PFSK-1 (cell line): ENCODE data around the gene SUFU.

ENCODE experiments used
- FOXP2 ChIP-seq: optimal IDR thresholded peaks from 2 replicates; pipeline ENCODE3; 2011; ENCODE audit warnings: borderline replicate concordance, control low read depth, inconsistent platforms; ENCODE audit not compliant: insufficient read depth; ENCODE audit errors: extremely low read length, extremely low read depth
- POLR2AphosphoS5 ChIP-seq: IDR thresholded peaks from 2 replicates; pipeline ENCODE4 v1.6.1; 2012; ENCODE audit warnings: low read depth, mild to moderate bottlenecking, control low read depth, low read length, moderate library complexity
- SIN3A ChIP-seq: IDR thresholded peaks from 2 replicates; pipeline ENCODE4 v1.6.1; 2012; ENCODE audit warnings: mild to moderate bottlenecking, low read length, moderate library complexity, borderline replicate concordance; ENCODE audit not compliant: insufficient read depth
- TAF1 ChIP-seq: IDR thresholded peaks from 2 replicates; pipeline ENCODE4 v1.6.1; 2012; ENCODE audit warnings: low read length, control low read depth, borderline replicate concordance; ENCODE audit not compliant: insufficient read depth
- TF ChIP-seq, protein P1 (sequence below), 2 experiments: IDR thresholded peaks; 2 replicates each; pipeline versions ENCODE4 v1.6.1 to v1.8.0; 2011 to 2012; ENCODE audit warnings: low read depth in 2 of 2, low read length in 2 of 2, control low read depth in 1 of 2, inconsistent platforms in 1 of 2, mild to moderate bottlenecking in 1 of 2, moderate library complexity in 1 of 2; ENCODE audit not compliant: insufficient read depth in 1 of 2

The SUFU gene

DNA sequence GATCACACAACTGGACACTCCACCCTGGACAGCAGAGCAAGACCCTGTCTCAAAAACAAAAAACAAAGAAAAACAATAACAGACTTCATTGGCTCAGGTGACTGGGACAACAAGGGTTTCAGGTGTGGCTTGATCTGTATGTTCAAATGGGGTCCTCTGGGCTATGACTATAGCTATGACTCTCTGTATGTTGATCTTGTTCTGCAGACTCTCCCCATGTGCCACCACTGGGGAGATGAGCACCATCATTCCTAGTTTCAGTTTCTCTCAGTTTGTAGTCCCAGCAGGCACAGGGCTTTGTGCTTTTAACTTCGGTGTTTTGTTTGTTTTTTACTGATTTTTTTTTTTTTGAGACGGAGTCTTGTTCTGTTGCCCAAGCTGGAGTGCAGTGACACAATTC, 53.8 kb downstream of the SUFU start:
- TF ChIP-seq, protein P1, sequence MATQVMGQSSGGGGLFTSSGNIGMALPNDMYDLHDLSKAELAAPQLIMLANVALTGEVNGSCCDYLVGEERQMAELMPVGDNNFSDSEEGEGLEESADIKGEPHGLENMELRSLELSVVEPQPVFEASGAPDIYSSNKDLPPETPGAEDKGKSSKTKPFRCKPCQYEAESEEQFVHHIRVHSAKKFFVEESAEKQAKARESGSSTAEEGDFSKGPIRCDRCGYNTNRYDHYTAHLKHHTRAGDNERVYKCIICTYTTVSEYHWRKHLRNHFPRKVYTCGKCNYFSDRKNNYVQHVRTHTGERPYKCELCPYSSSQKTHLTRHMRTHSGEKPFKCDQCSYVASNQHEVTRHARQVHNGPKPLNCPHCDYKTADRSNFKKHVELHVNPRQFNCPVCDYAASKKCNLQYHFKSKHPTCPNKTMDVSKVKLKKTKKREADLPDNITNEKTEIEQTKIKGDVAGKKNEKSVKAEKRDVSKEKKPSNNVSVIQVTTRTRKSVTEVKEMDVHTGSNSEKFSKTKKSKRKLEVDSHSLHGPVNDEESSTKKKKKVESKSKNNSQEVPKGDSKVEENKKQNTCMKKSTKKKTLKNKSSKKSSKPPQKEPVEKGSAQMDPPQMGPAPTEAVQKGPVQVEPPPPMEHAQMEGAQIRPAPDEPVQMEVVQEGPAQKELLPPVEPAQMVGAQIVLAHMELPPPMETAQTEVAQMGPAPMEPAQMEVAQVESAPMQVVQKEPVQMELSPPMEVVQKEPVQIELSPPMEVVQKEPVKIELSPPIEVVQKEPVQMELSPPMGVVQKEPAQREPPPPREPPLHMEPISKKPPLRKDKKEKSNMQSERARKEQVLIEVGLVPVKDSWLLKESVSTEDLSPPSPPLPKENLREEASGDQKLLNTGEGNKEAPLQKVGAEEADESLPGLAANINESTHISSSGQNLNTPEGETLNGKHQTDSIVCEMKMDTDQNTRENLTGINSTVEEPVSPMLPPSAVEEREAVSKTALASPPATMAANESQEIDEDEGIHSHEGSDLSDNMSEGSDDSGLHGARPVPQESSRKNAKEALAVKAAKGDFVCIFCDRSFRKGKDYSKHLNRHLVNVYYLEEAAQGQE (IDR thresholded peaks at IDR 0.05; ENCODE audit: insufficient read depth in 1 of 2, low read depth in 2 of 2, low read length in 2 of 2): no peak
- TF ChIP-seq TAF1 (no peak), FOXP2 (no peak), POLR2AphosphoS5 (no peak), SIN3A (no peak)

DNA sequence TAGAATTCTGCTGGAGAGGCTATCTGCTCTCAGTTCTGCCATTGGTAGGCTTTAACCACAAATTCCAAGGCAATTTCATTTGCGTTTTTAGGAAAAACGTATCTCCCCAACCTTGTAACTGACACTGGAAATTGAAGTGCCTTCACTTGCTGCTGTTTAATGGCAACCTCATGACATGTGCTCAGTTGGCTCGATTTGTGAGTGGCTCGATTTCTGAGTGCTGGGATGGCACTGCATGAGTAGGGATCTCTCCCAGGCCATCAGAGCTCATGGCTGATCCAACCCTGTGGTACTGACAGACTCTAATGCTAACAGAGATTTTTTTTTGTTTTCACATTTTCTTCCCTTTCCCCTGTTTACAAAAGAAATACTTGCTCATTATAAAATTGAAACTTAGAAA, 56.0 kb downstream of the SUFU start:
- TF ChIP-seq POLR2AphosphoS5 (no peak), FOXP2 (no peak), TAF1 (no peak), SIN3A (no peak)
- TF ChIP-seq, protein P1 (IDR thresholded peaks at IDR 0.05; ENCODE audit: insufficient read depth in 1 of 2, low read depth in 2 of 2, low read length in 2 of 2): no peak

- no peak for TF ChIP-seq SIN3A
- TF ChIP-seq TAF1: no peak
- no peak for TF ChIP-seq POLR2AphosphoS5
- TF ChIP-seq, protein P1 (IDR thresholded peaks at IDR 0.05; ENCODE audit: insufficient read depth in 1 of 2, low read depth in 2 of 2, low read length in 2 of 2): no peak
- no peak for TF ChIP-seq FOXP2
These were observed 60.5 kb downstream of the SUFU start for GRCh38 chr10:102564209-102564834.

DNA sequence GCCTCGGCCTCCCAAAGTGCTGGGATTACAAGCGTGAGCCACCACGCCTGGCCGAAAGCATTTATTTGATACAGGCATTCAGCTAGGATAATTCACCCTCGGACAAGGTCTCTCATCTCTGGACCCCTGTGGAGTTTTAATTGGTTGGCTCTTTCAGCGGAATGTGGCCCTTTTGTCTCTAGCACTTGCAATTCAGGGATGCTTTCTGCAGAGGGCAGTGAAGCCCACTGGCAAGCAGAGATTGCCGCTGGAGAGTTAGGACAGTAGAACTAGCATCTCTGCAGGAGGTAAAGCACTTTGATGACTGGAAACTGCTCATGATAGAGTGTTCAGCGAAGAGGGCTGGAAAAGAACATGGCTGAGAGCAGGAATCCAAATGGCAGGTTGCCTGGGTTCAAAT, 62.0 kb downstream of the SUFU start:
- TF ChIP-seq SIN3A (no peak), POLR2AphosphoS5 (no peak), TAF1 (no peak), FOXP2 (no peak)
- TF ChIP-seq, protein P1 (IDR thresholded peaks at IDR 0.05; ENCODE audit: insufficient read depth in 1 of 2, low read depth in 2 of 2, low read length in 2 of 2): no peak

- TF ChIP-seq, protein P1 (IDR thresholded peaks at IDR 0.05; ENCODE audit: insufficient read depth in 1 of 2, low read depth in 2 of 2, low read length in 2 of 2): no peak
- TF ChIP-seq TAF1 (no peak), SIN3A (no peak), POLR2AphosphoS5 (no peak), FOXP2 (no peak)
These were observed 75.0 kb downstream of the SUFU start for GRCh38 chr10:102578782-102579181.
